Suprapubic skin (tissue), 4 donors: ENCODE data around the gene KCNK3. TPM values are rescaled to one million over a fixed set of nuclear protein-coding genes. Genes with fewer than 3 reads are reported as not detected.
"Not testable (repeated sequence)": the region's sequence is repeated elsewhere in the genome, so short reads cannot be mapped to it uniquely, and the experiment has no call there.

Experiments used
- DNase-seq, 2 donors: peaks; one replicate each; pipeline ENCODE4 v3.0.0-alpha.2; 2019; ENCODE audit warnings: low spot score in 2 of 2
- H3K27ac ChIP-seq: fragments of 200-600 bp; sonication (generic); one replicate; pipeline ENCODE4 v1.5.1; 2019
- H3K27me3 ChIP-seq: fragments of 200-600 bp; sonication (generic); one replicate; pipeline ENCODE4 v1.5.1; 2019
- H3K36me3 ChIP-seq: fragments of 200-600 bp; sonication (generic); one replicate; pipeline ENCODE4 v1.5.1; 2019
- H3K4me1 ChIP-seq: fragments of 200-600 bp; sonication (generic); one replicate; pipeline ENCODE4 v1.5.1; 2019
- H3K4me3 ChIP-seq: fragments of 200-600 bp; sonication (generic); one replicate; pipeline ENCODE4 v1.5.1; 2019; ENCODE audit warnings: mild to moderate bottlenecking
- H3K9me3 ChIP-seq: fragments of 200-600 bp; sonication (generic); one replicate; pipeline ENCODE4 v1.5.1; 2019
- EP300 ChIP-seq: sonication (generic); formaldehyde crosslinking; IDR thresholded peaks from one replicate; pipeline ENCODE4 v1.6.1; 2017; ENCODE audit warnings: antibody characterized with exemption
- POLR2A ChIP-seq, 2 donors: fragments of 450-650 bp; IDR thresholded peaks; one replicate each; pipeline ENCODE4 v1.6.1; 2017; ENCODE audit warnings: antibody characterized with exemption in 2 of 2, mild to moderate bottlenecking in 2 of 2, moderate library complexity in 2 of 2
- POLR2AphosphoS5 ChIP-seq, 3 donors: sonication (generic); formaldehyde crosslinking; IDR thresholded peaks; one replicate each; pipeline ENCODE4 v1.6.1; 2017; ENCODE audit warnings: antibody characterized with exemption in 3 of 3
- WGBS: methylation state at CpG from one replicate; pipeline ENCODE4 v1.1.5; 2018; 5-methylcytosine and 5-hydroxymethylcytosine counted together
- total RNA-seq, 4 donors: library from RNA; depleted of rRNA; stranded (reverse); fragments of >200 nt; gene quantifications; one replicate each; pipeline ENCODE4 v1.1.0, GENCODE V29; 2016
- TF ChIP-seq, protein P1 (sequence below), 2 donors: fragments of 200-600 bp in 1 of 2; fragments of 450-650 bp in 1 of 2; sonication (generic) in 1 of 2; IDR thresholded peaks; one replicate each; pipeline ENCODE4 v1.5.1; 2016 to 2019; ENCODE audit warnings: antibody characterized with exemption in 2 of 2, mild to moderate bottlenecking in 1 of 2, moderate library complexity in 1 of 2

The KCNK3 gene
- total RNA-seq, 4 donors from 2014 or later: 0.83 to 1.2 (median 1.1) TPM; not detected in 1

DNA sequence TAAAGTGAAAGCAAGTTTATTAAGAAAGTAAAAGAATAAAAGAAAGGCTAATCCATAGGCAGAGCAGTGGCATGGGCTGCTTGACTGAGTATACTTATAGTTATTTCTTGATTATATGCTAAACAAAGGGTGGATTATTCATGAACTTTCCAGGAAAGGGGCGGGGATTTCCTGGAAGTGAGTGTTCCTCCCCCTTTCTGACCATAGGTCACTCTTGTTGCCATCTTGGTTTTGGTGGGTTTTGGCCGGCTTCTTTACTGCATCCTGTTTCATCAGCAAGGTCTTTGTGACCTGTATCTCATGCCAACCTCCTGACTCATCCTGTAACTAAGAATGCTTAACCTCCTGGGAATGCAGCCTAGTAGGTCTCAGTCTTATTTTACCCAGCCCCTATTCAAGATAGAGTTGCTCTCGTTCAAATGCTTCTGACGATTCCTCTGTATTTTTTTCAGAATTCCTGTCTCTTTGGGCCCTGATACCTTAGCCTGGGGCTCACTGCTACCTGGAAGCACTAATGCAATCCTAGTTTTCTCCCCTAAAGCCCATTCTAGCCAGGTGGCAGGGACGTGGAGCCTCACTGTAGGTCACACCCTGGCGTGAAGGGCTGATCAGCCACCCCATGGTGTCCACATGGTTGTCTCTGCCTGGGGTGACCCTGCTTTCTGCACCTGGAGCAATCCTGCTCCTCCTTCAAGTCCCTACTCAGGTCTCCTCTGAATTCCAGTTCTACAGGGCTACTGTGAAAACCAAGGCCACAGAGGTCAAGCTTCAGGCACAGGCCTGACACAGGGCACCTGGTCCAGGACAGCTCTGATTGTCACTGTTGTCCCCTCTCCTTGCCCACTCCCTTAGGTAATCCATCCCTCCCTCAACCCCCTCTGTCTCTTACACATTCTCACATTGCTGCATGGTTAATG, 65.6 kb downstream of the KCNK3 start:
- 24% methylated on average over 4 of the region's 6 CpGs for WGBS

DNA sequence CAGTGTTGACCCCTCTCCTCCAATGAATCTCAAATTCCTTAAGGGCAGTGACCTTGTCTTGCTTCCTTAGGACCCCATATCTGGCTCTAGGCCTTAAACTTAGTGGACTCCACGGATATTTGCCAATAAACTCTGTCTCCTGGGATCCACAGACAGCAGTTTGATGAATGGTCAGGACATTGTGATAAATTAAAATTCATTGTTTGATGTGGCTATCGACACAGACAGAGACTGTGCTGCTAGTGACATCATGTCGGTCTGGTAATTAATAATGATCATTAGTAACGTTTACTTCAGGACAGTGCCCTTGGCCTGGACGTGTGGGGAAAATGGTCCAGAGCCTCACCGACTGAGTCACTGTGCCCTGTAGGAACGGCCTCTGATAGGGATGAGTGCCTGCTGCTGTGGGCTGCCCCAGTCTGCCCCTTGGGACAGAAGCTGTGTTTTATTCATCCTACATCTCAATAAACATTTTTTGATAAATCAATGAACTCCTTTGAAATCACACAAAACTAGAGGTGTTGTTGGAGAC, 66.3 kb downstream of the KCNK3 start:
- Histone ChIP-seq H3K4me1 (peaks cover 18% of the 10 kb centered on the region), H3K4me3 (no peak overlapping the region), H3K27ac (peak overlapping the region; percentile 52), H3K9me3 (no peaks in the 10 kb centered on the region), H3K27me3 (no peaks in the 10 kb centered on the region), H3K36me3 (no peaks in the 10 kb centered on the region)
- no peak for DNase-seq
- WGBS: 74% methylated on average over 7 of the region's 7 CpGs
- TF ChIP-seq, protein P1, sequence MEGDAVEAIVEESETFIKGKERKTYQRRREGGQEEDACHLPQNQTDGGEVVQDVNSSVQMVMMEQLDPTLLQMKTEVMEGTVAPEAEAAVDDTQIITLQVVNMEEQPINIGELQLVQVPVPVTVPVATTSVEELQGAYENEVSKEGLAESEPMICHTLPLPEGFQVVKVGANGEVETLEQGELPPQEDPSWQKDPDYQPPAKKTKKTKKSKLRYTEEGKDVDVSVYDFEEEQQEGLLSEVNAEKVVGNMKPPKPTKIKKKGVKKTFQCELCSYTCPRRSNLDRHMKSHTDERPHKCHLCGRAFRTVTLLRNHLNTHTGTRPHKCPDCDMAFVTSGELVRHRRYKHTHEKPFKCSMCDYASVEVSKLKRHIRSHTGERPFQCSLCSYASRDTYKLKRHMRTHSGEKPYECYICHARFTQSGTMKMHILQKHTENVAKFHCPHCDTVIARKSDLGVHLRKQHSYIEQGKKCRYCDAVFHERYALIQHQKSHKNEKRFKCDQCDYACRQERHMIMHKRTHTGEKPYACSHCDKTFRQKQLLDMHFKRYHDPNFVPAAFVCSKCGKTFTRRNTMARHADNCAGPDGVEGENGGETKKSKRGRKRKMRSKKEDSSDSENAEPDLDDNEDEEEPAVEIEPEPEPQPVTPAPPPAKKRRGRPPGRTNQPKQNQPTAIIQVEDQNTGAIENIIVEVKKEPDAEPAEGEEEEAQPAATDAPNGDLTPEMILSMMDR (IDR thresholded peaks at IDR 0.05): no peak
- no peak for TF ChIP-seq POLR2A (IDR thresholded peaks at IDR 0.05)
- TF ChIP-seq POLR2AphosphoS5 (IDR thresholded peaks at IDR 0.05): no peak
- no peak for TF ChIP-seq EP300

More for the DNA sequence above, 65.6 kb downstream of the KCNK3 start:
- Histone ChIP-seq H3K4me1 (peaks cover 11% of the 10 kb centered on the region), H3K27ac (peak overlapping the region; percentile 52), H3K9me3 (no peaks in the 10 kb centered on the region), H3K36me3 (no peaks in the 10 kb centered on the region), H3K4me3 (no peak overlapping the region), H3K27me3 (no peaks in the 10 kb centered on the region)
- no peak for DNase-seq
- TF ChIP-seq POLR2A (IDR thresholded peaks at IDR 0.05) (no peak), POLR2AphosphoS5 (IDR thresholded peaks at IDR 0.05) (peak in 1 of 3 donors; percentile 39)

DNA sequence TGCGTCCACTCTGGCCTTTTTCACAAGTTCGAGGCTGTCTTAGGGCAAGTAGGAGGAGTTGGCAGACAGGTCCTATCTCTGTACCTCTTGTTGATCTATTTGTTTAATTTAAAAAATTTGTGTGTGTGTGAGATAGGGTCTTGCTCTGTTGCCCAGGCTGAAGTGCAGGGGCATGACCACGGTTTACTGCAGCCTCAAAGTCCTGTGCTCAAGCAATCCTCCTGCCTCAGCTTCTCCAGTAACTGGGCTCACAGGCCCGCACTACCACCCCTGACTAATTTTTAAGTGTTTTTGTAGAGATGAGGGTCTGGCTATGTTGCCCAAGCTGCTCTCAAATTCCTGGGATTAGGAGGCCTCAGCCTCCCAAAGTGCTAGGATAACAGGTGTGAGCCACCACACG, 67.3 kb downstream of the KCNK3 start:
- Histone ChIP-seq H3K4me1 (peaks cover 22% of the 10 kb centered on the region), H3K27me3 (no peaks in the 10 kb centered on the region), H3K4me3 (no peak overlapping the region), H3K27ac (no peak overlapping the region), H3K9me3 (no peaks in the 10 kb centered on the region), H3K36me3 (no peaks in the 10 kb centered on the region)
- 97% methylated on average over 5 of the region's 5 CpGs for whole genome bisulfite sequencing
- no peak for DNase-seq
- TF ChIP-seq, protein P1 (IDR thresholded peaks at IDR 0.05): no peak
- TF ChIP-seq EP300 (no peak), POLR2AphosphoS5 (IDR thresholded peaks at IDR 0.05) (no peak), POLR2A (IDR thresholded peaks at IDR 0.05) (no peak)

DNA sequence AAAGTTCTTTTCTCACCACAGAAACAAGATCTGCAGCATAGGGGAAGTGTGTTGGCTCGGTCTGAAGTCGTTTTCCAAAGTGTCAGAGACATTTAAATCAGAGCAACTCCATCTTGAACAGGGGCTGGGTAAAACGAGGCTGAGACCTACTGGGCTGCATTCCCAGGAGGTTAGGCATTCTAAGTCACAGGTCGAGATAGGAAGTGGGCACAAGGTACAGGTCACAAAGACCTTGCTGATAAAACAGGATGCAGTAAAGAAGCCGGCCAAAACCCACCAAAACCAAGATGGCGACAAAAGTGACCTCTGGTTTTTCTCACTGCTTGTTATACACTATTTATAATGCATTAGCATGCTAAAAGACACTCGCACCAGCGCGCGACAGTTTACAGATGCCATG, 68.5 kb downstream of the KCNK3 start:
- peaks cover 33% of the 10 kb centered on the region for H3K4me1 ChIP-seq
- not testable (repeated sequence) for H3K36me3 ChIP-seq, H3K9me3 ChIP-seq, DNase-seq, H3K27me3 ChIP-seq, H3K27ac ChIP-seq, H3K4me3 ChIP-seq
- WGBS: 82% methylated on average over 10 of the region's 10 CpGs

DNA sequence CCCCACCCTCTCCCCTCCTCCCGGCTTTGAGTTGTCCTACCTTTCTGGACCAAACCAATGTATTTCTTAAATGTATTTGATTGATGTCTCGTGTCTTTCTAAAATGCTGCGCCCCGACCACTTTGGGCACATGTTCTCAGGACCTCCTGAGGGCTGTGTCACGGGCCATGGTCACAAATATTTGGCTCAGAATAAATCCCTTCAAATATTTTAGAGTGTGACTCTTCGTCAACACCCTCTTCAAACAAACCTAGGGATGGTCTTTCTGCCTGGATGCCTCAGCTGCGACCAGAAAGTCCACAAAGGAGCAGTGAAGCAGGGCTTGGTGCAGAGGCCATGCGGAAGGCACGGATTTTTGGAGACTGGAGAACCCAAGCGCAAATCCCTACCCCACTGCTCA, 70.5 kb downstream of the KCNK3 start:
- Histone ChIP-seq H3K9me3 (no peaks in the 10 kb centered on the region), H3K4me1 (peaks cover 51% of the 10 kb centered on the region), H3K27ac (no peak overlapping the region), H3K36me3 (no peaks in the 10 kb centered on the region), H3K27me3 (no peaks in the 10 kb centered on the region), H3K4me3 (no peak overlapping the region)
- TF ChIP-seq POLR2AphosphoS5 (IDR thresholded peaks at IDR 0.05) (no peak), EP300 (no peak), POLR2A (IDR thresholded peaks at IDR 0.05) (no peak)
- TF ChIP-seq, protein P1 (IDR thresholded peaks at IDR 0.05): no peak
- 98% methylated on average over 10 of the region's 10 CpGs for WGBS
- no peak for DNase-seq
